ENCODE measurements around the gene PHB1.
"Not testable (repeated sequence)": the region's sequence is repeated elsewhere in the genome, so short reads cannot be mapped to it uniquely, and the experiment has no call there.

PHB1 gene

GRCh38 chr17:49439673-49440571 is 25.2 kb upstream of the PHB1 start:
- no peak for DNase-seq (ENCODE audit: low spot score)

GRCh38 chr17:49439305-49439672 is 24.6 kb upstream of the PHB1 start:
- no peak for DNase-seq (ENCODE audit: low spot score)

GRCh38 chr17:49438436-49439278 is 24.0 kb upstream of the PHB1 start:
- DNase-seq (ENCODE audit: low spot score) = peak; percentile 20

- no peak for DNase-seq (ENCODE audit: low spot score)
Measured at GRCh38 chr17:49437696-49438435, 23.2 kb upstream of the PHB1 start.

- DNase-seq (ENCODE audit: low spot score) = no peak
Measured at GRCh38 chr17:49436174-49436573, 21.5 kb upstream of the PHB1 start.

- DNase-seq (ENCODE audit: low spot score) = no peak
Measured at GRCh38 chr17:49435671-49436029, 21.0 kb upstream of the PHB1 start.

GRCh38 chr17:49434821-49435670 is 20.4 kb upstream of the PHB1 start:
- DNase-seq (ENCODE audit: low spot score) = peak; percentile 72

- no peak for DNase-seq (ENCODE audit: low spot score)
Measured at GRCh38 chr17:49433000-49433694, 18.5 kb upstream of the PHB1 start.

- no peak for DNase-seq (ENCODE audit: low spot score)
Measured at GRCh38 chr17:49431743-49432142, 17.1 kb upstream of the PHB1 start.

- no peak for DNase-seq (ENCODE audit: low spot score)
Measured at GRCh38 chr17:49425004-49425286, 10.3 kb upstream of the PHB1 start.

- not testable (repeated sequence) for DNase-seq (ENCODE audit: low spot score)
Measured at GRCh38 chr17:49424276-49425003, 9.8 kb upstream of the PHB1 start.

GRCh38 chr17:49422714-49423113 is 8.0 kb upstream of the PHB1 start:
- DNase-seq (ENCODE audit: low spot score) = no peak

GRCh38 chr17:49419761-49420160 is 5.1 kb upstream of the PHB1 start:
- not testable (repeated sequence) for DNase-seq (ENCODE audit: low spot score)

GRCh38 chr17:49418754-49419740 is 4.4 kb upstream of the PHB1 start:
- DNase-seq (ENCODE audit: low spot score) = not testable (repeated sequence)

- no peak for DNase-seq (ENCODE audit: low spot score)
Measured at GRCh38 chr17:49414271-49414621, 436 bp downstream of the PHB1 start.

- no peak for DNase-seq (ENCODE audit: low spot score)
Measured at GRCh38 chr17:49409066-49409465, 5.6 kb downstream of the PHB1 start.

GRCh38 chr17:49407981-49408501 is 6.6 kb downstream of the PHB1 start:
- peak; percentile 87 for DNase-seq (ENCODE audit: low spot score)

- no peak for DNase-seq (ENCODE audit: low spot score)
Measured at GRCh38 chr17:49407086-49407485, 7.6 kb downstream of the PHB1 start.

All from NAMALWA (cell line).